Iris pigment epithelial cell (primary cell): ENCODE data around the gene CRYBG1.

ENCODE experiments used
- DNase-seq: peaks from one replicate; pipeline ENCODE4 v3.0.0-alpha.2; 2011; ENCODE audit warnings: low read depth

The CRYBG1 gene

DNA sequence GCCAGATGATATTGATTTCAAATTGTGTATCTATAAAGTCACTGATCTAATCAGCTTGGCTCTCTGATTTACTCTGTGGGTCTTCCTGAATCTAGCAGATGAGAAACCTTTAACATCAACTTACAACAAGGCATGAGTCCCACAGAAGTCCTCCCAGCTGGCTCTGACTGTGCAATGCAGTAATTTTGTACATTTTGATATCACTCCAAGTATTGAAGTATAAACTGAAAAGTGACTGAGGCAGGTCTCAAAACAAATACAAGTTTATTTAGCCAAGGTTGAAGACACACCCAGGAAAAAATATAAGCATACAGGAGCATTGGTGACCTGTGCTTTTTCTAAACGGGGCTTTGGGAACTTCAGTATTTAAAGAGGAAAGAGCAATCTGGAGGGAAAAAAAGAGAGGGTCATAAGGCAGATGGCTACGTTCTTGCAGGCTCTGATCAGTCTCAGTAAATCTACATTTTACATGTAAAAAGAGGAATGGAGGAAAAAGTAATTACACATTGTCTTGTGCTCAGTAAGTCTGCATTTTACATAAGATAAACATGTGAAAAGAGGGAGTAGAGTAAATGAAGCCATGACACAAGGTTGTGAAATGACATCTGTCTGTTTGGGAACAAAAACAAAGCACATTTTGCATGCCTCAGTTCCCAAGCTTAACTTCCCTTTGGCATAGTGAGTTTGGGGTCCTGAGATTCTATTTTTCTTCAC, 59.5 kb downstream of the CRYBG1 start:
- DNase-seq: no peak

DNA sequence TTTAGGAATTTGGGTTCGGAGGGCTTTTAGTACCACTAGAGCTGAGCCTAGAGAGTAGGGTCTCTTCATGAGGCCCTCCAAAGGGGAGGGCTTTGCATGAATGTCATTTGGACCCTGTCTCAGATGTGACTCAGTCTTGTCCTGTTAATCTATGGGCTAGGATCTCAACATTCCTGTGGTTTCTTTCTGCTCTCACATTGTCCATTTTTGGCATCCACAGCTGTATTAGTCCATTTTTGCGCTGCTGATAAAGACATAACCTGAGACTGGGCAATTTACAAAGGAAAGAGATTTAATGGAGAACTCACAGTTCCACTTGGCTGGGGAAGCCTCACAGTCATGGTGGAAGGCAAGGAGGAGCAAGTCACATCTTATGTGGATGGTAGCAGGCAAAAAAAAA, 61.0 kb downstream of the CRYBG1 start:
- peak; percentile 27 for DNase-seq

DNA sequence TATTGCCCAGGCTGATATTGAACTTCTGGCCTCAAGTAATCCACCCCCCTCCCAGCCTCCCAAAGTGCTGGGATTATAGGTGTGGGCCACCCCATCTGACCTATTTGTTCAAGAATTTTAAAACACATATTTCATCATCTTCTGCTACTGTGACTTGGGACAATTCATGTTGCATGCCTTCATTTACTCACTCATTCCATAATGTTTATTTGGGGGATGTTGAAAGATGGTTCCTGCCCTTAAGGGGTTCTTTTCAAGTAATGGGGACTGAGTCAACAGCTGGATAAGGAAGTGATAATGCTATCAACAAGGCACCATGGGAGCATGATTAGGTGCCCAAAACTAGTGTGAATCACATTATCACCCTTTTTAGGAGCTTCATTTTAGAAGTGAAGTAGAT, 62.0 kb downstream of the CRYBG1 start:
- no peak for DNase-seq

DNA sequence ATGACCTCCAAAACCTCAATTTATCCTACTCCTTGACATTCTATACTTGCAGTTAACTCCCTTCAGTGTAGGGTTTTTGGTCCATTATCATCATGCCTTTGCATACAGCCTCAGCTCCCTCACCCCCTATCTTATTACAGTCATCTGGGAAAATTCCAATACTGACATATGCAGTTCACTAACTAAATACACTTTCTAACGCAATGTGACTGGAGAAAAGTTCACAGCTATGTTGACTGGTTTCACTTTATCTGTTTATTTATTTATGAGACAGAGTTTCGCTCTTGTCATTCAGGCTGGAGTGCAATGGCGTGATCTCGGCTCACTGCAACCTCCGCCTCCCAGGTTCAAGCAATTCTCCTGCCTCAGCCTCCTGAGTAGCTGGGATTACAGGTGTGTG, 64.9 kb downstream of the CRYBG1 start:
- no peak for DNase-seq

DNA sequence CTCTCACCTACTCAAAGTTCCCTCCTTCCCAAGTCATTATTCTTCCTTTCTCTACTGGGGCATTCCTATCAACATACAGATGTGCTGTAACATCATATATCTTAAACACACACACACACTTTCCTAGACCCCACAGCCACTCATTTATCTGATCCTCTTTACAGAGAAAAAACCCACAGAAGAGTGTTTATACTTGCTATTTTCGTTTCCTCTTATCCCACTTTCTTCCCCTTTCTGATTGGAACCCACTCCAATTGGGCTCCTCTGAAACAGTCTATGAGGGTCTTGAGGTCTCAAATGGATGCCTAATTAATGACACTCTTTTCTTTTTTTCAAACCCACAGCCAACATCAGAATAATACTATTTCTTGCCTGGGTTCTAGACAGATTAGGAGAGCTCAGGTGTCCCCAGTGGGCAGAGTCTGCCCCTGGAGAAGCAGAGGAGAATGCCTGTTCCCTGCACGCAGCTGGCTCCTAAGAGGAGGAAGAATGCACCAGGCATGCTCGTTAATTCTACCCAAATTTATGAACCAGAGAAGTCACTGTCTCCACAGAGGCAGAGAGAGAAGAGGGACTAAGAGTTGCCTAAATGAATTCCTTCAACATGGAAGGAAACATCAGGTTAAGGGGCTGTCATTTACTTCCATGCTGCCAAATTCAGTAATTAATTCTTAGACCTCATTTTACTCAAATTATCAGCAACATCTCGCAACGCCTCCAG, 65.9 kb downstream of the CRYBG1 start:
- no peak for DNase-seq

DNA sequence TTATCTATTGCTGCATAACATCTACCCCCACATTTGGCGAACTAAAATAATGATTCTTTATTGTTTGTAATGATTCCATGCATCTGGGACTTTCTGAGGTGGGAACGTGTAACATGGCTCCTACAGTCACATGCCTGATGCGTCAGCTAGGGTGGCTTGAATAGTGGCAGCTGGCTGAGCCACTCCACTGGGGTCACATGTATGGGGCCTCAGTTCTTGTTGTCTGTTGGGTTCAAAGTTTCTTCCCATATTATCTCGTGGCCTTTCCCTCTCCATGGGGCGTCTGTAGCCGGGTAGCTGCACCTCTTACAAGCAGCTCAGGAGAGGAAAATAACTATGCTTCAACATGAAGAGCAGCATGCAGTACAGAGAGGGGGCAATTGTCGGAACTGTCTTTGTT, 69.9 kb downstream of the CRYBG1 start:
- no peak for DNase-seq

DNA sequence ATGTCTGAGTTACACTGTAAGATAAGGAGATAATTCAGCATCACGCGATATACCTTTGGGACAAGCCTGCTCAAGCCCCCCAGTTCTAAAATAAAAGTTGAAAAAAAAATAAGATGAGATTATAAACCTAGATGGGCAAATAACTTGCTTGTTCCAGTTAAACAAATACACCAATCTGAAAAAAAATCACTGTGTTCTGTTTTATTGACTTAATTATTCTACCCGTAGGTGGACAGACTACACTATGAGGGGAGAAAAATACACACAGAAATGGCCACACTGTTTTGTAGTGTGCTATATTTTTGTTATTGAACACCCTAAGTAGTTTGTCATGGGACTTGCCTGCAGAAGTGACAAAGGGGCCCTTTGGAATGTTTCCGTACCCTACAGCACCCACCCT, 70.9 kb downstream of the CRYBG1 start:
- DNase-seq: no peak

DNA sequence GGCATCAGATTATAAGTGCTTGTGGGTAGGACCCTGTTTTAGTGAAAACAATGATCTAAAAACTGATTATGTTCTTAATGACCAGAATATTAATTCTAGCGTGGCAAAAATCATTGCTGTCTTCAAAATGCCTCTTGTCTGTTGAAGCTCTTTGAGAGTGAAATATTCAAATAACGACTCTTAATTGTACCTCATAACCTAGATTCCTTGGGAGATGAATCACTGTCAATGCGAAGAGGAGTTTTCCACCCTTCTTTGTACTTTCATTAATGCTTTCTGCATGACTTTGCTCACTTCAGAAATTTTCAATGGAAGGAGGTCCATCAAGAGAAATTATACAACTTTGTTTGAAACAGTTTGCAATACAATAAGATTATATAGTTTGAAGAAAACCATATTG, 71.5 kb downstream of the CRYBG1 start:
- DNase-seq: peak; percentile 25

DNA sequence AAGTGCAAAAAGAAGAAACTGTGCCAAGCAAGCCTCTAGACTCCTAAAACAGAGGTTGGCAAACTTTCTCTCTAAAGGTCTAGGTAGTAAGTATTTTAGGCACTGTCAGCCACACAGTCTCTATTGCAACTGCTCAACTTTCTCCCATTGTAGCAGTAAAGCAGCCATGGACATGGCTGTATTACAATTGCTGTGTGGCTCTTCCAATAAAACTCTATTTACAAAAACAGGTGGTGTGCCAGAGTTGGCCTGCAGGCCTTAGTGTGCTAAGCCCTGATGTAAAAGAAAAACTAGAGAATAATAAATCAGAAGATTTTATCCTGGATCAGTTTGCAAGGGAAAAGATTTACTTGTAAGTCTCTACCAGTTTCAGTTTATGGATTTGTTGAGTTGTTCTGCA, 74.0 kb downstream of the CRYBG1 start:
- DNase-seq: no peak

DNA sequence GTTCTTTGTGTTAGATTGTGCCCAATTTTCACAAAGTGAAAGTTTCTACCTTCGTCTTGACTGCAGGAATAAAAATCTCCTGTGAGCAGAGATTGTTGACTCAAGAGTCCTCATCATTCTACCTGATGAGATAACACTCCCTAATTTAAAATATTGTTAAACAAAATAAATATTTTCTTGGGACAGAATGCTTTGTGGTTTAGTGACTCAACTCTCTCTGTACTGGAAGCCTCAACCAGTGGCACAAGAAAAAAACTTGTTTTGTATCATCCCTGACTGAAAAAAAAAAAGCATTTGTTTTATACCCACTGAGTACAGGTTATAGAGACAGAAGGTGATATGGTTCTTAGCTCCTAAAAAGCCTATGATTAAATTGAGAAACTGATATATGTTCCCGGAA, 78.9 kb downstream of the CRYBG1 start:
- peak; percentile 28 for DNase-seq

DNA sequence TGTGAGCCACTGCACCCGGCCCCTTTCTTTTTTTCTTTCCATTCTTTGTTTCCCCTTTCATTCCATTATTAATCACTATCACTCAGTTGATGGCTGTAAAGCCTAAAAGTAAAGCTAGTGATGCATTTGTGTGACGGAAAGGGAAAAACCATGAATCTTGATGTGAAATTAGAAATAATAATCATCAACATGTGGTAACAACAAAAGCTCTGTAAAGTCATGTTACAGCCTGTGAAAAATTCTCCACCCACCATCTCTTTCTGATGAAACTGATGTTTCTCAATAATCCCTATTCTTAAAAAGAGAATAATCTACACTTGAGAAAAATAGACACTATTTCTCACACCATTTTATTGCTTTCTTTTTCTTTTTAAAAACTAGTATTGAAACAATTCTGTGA, 80.0 kb downstream of the CRYBG1 start:
- no peak for DNase-seq

DNA sequence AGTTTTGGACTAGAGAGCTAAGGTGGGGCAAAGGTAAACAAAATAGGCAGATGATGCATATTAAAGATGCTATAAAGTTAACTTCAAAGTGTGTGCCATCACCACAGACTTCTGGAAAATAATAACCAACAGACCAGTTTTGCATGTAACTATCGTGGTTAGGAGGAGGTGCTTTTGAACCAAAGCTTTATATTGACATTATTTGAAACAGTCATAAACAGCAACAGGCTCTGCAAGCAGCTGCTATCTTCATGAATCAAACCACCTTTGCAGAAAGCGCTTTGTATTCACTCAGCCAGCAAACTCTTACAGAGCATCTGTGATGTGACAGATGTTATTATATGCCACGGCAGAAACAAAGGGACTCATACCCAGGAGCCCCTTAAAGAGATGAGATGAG, 81.9 kb downstream of the CRYBG1 start:
- DNase-seq: no peak

DNA sequence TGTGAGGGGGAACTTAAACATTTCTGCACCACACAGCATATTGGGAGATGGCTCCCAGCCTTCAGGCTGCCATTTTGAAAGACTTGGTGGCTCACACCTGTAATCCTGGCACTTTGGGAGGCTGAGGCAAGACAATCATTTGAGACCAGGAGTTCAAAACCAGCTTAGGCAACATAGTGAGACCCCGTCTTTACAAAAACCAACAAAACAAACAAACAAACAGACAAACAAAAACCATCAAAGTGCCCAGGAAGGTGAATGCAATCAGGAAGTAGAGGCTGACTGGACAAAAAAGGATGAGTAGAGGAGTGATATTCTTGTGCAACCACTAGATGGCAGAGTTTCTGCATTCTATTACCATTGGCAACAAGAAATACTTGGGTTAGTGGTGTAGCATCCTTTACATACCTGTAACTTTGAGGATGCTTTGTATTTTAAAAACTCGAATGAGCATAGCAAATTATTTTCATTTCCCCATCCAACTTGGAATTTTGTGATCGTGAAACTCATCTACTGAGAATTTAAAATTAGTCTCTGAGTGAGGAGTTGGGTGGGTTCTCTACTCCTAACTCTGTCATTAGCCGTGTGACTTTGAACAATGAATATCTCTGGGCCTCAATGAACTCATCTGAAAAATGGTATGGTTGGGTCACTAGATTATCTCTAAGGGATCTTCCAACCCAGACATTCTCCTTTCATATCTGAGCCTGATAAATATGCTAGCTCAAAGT, 84.4 kb downstream of the CRYBG1 start:
- peak; percentile 65 for DNase-seq

DNA sequence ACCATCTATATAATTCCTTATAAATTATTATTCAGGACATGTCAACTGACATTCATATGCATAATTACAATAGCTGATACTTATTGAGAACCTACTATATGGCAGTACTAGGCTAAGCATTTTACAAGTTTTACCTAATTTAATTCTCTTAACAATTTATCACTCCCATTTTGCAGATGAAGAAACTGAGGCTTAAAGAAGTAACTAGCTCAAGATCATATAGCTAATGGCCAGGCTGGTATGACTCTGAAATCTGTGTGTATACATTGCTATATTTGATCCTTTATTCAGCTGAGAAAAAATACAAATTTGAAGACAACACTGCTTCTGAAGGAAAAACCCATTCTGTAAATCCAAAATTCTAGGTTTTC, 85.0 kb downstream of the CRYBG1 start:
- DNase-seq: no peak

DNA sequence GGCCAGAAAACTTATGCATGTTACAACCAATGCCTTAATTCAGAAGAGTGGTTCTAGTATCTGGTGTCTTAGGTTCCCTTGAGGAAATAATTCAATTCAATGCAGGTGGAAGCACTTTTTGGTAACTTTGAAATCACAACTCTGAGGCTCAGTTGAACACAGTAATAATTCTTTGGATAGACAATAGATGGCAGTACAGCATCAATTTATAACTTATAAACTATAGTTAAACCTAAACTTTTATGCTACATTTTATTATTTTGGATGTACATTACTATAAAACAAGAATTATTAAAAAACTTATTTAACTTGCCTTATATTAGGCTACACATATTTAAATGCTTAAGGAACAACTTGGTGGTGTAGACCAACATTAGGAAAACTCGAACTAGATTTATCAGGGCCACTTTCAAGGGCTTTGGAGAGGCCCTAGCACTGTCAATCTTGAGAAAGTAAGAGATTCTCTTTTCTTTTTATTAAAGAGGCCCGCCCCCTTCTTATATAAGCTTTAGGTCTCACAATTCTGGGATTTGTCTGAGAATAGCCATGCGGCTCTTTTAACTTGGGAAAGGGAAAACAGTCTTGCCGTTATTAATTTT, 85.9 kb downstream of the CRYBG1 start:
- no peak for DNase-seq

DNA sequence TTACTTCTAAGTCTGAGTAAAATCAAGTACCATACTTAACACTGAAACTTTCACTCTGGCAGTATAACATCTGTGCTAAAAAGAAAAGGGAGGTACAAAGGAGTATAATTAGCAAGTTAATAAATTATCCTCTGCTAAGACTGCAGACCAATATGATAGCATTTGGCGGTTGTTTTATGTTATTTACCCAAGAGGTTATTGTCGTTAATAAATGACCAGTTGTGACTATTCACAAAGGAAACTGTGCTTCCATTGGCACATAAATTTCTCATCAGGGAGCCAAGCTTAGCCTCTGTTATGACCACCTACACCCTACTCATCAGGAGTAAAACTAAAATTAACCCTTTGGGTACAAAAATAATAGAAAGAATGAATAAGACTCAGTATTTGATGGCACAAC, 86.5 kb downstream of the CRYBG1 start:
- no peak for DNase-seq

DNA sequence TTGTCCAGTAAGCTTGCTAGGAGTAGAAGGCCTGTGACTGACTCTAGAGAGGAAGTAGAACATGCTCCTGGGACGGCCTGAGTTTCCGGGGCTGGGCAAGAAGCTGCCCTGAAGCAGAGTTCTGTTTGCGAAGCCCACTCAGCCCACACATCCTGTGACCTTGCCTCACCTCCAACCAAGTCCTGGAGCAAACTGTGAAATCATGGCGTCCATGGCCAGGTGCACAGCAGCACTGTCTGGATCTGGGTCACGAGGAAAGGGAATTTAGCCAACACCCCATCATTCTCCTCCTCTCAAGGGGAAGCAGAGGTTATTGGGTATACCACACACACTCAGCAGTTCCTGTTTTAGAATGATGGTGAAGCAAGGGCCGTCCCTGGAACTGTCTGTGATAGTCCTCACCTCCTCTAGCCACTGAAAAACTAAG, 87.5 kb downstream of the CRYBG1 start:
- no peak for DNase-seq

DNA sequence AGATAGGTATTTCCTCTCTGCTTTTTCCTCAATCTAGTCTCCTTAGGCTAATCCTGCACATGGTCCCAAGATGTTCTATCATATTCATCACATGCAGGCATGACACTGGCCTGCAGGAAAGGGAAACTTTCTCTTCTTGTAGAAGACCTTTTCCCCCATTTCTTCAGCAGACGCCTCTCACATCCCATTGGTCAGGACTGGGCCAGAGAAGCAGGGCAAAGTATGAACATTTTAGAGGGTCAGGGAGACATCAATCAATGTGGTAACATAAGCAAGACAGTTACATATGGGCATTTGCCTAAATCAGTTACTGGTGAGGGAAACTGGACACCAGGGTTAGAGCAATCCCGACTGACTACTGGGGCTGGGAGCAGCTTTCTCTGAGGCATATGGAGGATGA, 90.1 kb downstream of the CRYBG1 start:
- peak; percentile 3 for DNase-seq

DNA sequence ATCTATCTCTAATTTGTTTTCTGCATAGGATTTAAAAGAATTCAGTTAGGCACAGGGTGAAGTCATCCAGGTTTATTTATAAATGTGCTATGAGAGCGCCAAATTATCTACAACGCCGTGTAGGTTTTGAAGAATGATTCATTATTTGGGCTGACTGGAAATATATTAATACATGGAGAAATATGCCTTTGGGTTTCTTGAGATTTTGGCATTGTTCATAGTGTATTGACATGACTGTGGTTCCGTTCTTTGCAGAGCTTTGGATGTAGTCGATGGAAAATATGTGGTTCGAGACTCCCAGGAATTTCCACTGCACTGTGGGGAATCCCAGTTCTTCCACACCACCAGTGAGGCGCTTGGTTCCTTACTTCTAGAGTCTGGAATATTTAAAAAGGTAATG, 90.9 kb downstream of the CRYBG1 start:
- DNase-seq: peak; percentile 54

DNA sequence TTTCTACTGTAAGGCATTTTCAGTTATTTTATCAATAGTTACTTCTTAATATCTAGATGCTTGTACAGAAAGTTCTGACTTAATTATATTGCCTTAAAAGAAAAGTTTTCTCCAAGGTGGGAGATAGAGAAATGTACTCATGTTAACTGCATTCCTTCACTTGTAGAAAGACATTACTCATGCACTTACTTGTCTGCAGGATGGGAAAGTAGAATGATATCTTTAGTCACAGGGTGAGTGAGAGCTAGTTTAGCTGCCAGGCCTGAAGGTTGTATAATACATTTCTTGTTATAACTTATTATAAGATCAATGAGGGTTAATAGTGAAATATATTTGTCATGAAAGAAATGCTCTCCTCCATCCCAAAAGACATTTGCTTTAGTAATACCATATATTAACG, 92.1 kb downstream of the CRYBG1 start:
- no peak for DNase-seq

DNA sequence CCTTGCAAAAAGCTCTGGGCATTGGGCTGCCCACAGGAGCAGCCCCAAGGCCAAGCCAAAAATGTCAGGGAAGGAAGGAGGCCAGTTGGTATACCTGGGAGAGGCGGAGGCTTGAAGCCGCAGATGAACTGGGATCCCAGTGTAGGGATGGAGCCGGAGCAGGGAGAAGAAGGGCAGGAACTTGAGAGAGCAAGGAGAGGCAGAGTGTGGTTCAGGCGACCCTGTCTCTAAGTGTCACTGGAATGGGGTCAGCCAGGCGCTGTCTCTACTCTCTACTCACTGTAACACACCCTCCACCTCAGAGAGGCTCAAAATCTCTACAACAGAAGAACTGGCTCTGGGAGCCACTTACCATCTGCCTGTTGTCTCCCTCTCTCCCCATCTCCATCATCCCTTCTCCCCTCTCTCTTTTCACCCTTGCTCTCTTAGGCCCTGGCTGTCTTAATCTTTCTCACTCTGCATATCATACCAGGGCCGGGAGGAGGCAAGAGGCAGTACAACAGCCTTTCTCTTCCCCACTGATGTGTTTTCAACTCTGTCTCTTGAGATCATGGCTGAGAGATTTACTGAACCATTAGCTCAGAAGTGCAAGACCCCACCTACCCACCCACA, 93.3 kb downstream of the CRYBG1 start:
- DNase-seq: no peak

DNA sequence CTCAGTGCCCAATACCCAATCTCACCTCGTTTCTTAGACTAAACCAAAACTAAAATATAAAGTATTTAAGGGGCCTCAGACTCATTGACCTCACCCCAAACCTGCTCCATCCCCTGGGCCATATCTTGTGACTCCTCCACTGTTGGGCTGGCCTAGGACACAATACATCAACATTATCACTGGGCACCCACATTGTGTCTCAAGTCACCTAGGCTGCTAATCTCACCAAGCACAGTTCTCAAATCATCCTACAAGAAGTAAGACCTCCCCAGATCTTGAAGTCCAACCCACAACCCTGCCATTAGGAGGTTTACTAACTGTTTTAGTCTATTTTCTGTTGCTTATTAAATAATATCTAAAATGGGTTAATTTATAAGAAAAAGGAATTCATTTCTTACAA, 96.2 kb downstream of the CRYBG1 start:
- DNase-seq: no peak
